Activated naive CD4-positive, alpha-beta T cell treated with anti-CD3 and anti-CD28 coated beads, Interleukin-2, amount 50 U/mL, for 24 hours (primary cell): ENCODE results near the gene HS3ST6.
"Not testable (repeated sequence)": the region's sequence is repeated elsewhere in the genome, so short reads cannot be mapped to it uniquely, and the experiment has no call there.

Experiments
- H3K27ac Mint-ChIP-seq: one replicate; pipeline ENCODE4 v1.8.0; 2021; ENCODE audit warnings: mild to moderate bottlenecking, mixed read lengths
- H3K27me3 Mint-ChIP-seq: one replicate; pipeline ENCODE4 v1.8.0; 2021; ENCODE audit warnings: mixed read lengths
- H3K36me3 Mint-ChIP-seq: one replicate; pipeline ENCODE4 v1.8.0; 2021; ENCODE audit warnings: mixed read lengths
- H3K4me1 Mint-ChIP-seq: one replicate; pipeline ENCODE4 v1.8.0; 2021; ENCODE audit warnings: mixed read lengths
- H3K4me3 Mint-ChIP-seq: one replicate; pipeline ENCODE4 v1.8.0; 2021; ENCODE audit warnings: mild to moderate bottlenecking, mixed read lengths
- H3K9me3 Mint-ChIP-seq: one replicate; pipeline ENCODE4 v1.8.0; 2021; ENCODE audit warnings: mixed read lengths

HS3ST6 gene

GRCh38 chr16:1918351-1919326, at the start of gene HS3ST6:
HS3ST6 (minus strand) TSS chr16:1918415; CDS start chr16:1918323, 92 bp downstream.
- no peaks in the 10 kb centered on the region for H3K36me3 Mint-ChIP-seq
- no peak within 1 kb of the TSS for H3K27ac Mint-ChIP-seq
- peaks cover 41% of the 10 kb centered on the region for H3K27me3 Mint-ChIP-seq
- H3K4me1 Mint-ChIP-seq = no peaks in the 10 kb centered on the region
- H3K9me3 Mint-ChIP-seq = no peaks in the 10 kb centered on the region
- no peak within 1 kb of the TSS for H3K4me3 Mint-ChIP-seq

GRCh38 chr16:1966460-1966859, 48.2 kb upstream of the HS3ST6 start, which contains the start of gene RNF151:
RNF151 (plus strand) TSS chr16:1966856; CDS start chr16:1966882, 26 bp downstream.
- Mint-ChIP-seq H3K9me3 (no peaks in the 10 kb centered on the region), H3K4me3 (peak within 1 kb of the TSS; percentile 94), H3K27ac (peak within 1 kb of the TSS; percentile 95), H3K4me1 (peaks cover 23% of the 10 kb centered on the region), H3K36me3 (peaks cover 18% of the 10 kb centered on the region), H3K27me3 (no peaks in the 10 kb centered on the region)

GRCh38 chr16:1965396-1966001, 47.3 kb upstream of the HS3ST6 start:
- Mint-ChIP-seq H3K36me3 (peaks cover 22% of the 10 kb centered on the region), H3K4me3 (peak overlapping the region; percentile 94), H3K9me3 (no peaks in the 10 kb centered on the region), H3K27ac (peak overlapping the region; percentile 95), H3K27me3 (no peaks in the 10 kb centered on the region), H3K4me1 (peaks cover 25% of the 10 kb centered on the region)

GRCh38 chr16:1964506-1965395, 46.5 kb upstream of the HS3ST6 start, which contains the start of gene RPS2:
RPS2 (minus strand) TSS chr16:1964826; CDS start chr16:1964625, 201 bp downstream.
- peaks cover 22% of the 10 kb centered on the region for H3K36me3 Mint-ChIP-seq
- H3K9me3 Mint-ChIP-seq = no peaks in the 10 kb centered on the region
- H3K27me3 Mint-ChIP-seq = no peaks in the 10 kb centered on the region
- H3K4me1 Mint-ChIP-seq = peaks cover 31% of the 10 kb centered on the region
- H3K4me3 Mint-ChIP-seq = peak within 1 kb of the TSS; percentile 94
- peak within 1 kb of the TSS; percentile 98 for H3K27ac Mint-ChIP-seq

- H3K36me3 Mint-ChIP-seq = peaks cover 22% of the 10 kb centered on the region
- peak overlapping the region; percentile 98 for H3K27ac Mint-ChIP-seq
- H3K9me3 Mint-ChIP-seq = no peaks in the 10 kb centered on the region
- H3K27me3 Mint-ChIP-seq = no peaks in the 10 kb centered on the region
- peak overlapping the region; percentile 94 for H3K4me3 Mint-ChIP-seq
- peaks cover 34% of the 10 kb centered on the region for H3K4me1 Mint-ChIP-seq
Observed at GRCh38 chr16:1963806-1964505, 45.7 kb upstream of the HS3ST6 start.

GRCh38 chr16:1962161-1963153, 44.2 kb upstream of the HS3ST6 start:
- not testable (repeated sequence) for H3K9me3 Mint-ChIP-seq, H3K27me3 Mint-ChIP-seq
- Mint-ChIP-seq H3K27ac (peak overlapping the region; percentile 98), H3K4me3 (peak overlapping the region; percentile 94), H3K4me1 (peaks cover 34% of the 10 kb centered on the region), H3K36me3 (peaks cover 22% of the 10 kb centered on the region)

GRCh38 chr16:1961651-1962067, 43.4 kb upstream of the HS3ST6 start:
- H3K36me3 Mint-ChIP-seq = peaks cover 22% of the 10 kb centered on the region
- peaks cover 34% of the 10 kb centered on the region for H3K4me1 Mint-ChIP-seq
- peak overlapping the region; percentile 98 for H3K27ac Mint-ChIP-seq
- H3K27me3 Mint-ChIP-seq = no peaks in the 10 kb centered on the region
- H3K9me3 Mint-ChIP-seq = no peaks in the 10 kb centered on the region
- peak overlapping the region; percentile 94 for H3K4me3 Mint-ChIP-seq

GRCh38 chr16:1960665-1961630, 42.7 kb upstream of the HS3ST6 start:
- Mint-ChIP-seq H3K4me1 (peaks cover 34% of the 10 kb centered on the region), H3K4me3 (peak overlapping the region; percentile 94), H3K27ac (peak overlapping the region; percentile 92), H3K36me3 (peaks cover 22% of the 10 kb centered on the region), H3K27me3 (no peaks in the 10 kb centered on the region), H3K9me3 (no peaks in the 10 kb centered on the region)

- no peaks in the 10 kb centered on the region for H3K27me3 Mint-ChIP-seq
- H3K4me1 Mint-ChIP-seq = peaks cover 28% of the 10 kb centered on the region
- peak within 1 kb of the TSS; percentile 94 for H3K4me3 Mint-ChIP-seq
- H3K36me3 Mint-ChIP-seq = peaks cover 19% of the 10 kb centered on the region
- peak within 1 kb of the TSS; percentile 92 for H3K27ac Mint-ChIP-seq
- H3K9me3 Mint-ChIP-seq = no peaks in the 10 kb centered on the region
Observed at GRCh38 chr16:1959269-1960039, 41.2 kb upstream of the HS3ST6 start, which contains the start of gene NDUFB10. NDUFB10 (plus strand) TSS chr16:1959538; CDS start chr16:1959625, 87 bp downstream.

- Mint-ChIP-seq H3K27me3 (no peaks in the 10 kb centered on the region), H3K36me3 (peaks cover 15% of the 10 kb centered on the region), H3K9me3 (no peaks in the 10 kb centered on the region), H3K4me3 (peak overlapping the region; percentile 94), H3K27ac (peak overlapping the region; percentile 46), H3K4me1 (peaks cover 28% of the 10 kb centered on the region)
Observed at GRCh38 chr16:1958715-1959268, 40.6 kb upstream of the HS3ST6 start.

- H3K4me1 Mint-ChIP-seq = peaks cover 25% of the 10 kb centered on the region
- not testable (repeated sequence) for H3K36me3 Mint-ChIP-seq, H3K9me3 Mint-ChIP-seq, H3K27me3 Mint-ChIP-seq, H3K4me3 Mint-ChIP-seq, H3K27ac Mint-ChIP-seq
Observed at GRCh38 chr16:1958143-1958491, 39.9 kb upstream of the HS3ST6 start.
